GM18909 (cell line): ENCODE results near the gene LIN7A.
A peak's percentile ranks its signal among the peaks of the same experiment; 100 is the strongest.
"Not testable (repeated sequence)": the region's sequence is repeated elsewhere in the genome, so short reads cannot be mapped to it uniquely, and the experiment has no call there.

ENCODE experiments used
- ATAC-seq: cut with Tn5 transposase; IDR thresholded peaks from one replicate; pipeline ENCODE4 v1.9.1; 2021; ENCODE audit warnings: mild to moderate bottlenecking; ENCODE audit not compliant: unreplicated experiment, poor library complexity

Gene LIN7A

DNA sequence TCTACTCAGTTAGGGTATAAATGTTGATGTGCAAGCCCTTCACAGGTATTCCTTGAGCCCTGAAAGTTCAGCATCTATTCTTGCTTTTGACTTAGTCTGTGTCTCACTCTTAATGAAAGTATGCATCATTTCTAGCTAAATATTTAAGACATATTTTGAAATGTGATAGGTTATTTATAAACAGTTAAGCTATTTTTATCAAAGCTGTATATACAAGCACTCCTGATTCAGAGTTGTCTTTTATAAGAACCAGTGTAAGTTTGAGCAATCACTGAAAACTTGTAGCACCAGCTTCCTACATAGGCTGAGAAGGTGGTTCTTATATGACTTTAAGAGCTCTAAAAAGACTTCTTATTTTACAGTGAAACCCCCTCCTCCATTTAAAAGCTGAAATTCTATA, 122.4 kb downstream of the LIN7A start:
- ATAC-seq, result no peak

DNA sequence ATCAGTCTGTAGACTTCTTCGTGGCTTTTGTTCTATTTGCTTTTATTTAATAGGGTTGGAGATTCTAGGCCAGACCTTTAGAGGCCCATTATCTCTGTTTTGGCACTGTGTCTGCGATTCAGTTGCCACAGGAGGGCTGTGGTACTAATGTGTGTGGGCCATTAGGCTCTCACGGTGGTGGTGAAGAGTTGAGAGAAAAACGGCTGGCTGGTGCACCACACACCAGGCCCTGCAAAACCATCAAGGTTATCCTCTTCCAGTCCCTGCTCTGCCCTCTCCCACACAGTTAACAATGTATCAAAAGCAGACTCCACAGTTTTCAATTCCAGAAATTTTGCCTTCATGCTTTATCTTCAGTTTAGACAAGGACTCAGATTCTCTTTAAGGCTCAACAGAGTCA, 123.3 kb downstream of the LIN7A start:
- ATAC-seq, result no peak

DNA sequence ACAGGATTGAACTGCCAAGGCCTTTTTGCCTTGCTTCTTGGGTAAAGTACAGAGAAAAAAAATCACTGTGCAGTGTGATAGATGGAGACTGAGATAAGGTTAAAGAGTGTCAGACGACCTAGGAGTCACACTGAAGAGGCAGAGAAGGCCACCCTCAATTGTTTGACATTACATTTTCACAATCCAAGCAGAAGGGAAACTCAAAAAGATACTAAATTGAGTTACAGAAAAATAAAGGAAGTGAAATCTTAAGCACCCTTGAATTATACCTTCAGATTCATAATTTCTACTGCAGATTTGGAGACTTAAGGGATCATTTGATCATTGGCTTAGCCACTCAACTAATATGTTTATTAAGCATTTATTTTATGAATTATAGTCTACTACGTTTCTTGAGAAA, 123.9 kb downstream of the LIN7A start:
- ATAC-seq, result peak; percentile 43

DNA sequence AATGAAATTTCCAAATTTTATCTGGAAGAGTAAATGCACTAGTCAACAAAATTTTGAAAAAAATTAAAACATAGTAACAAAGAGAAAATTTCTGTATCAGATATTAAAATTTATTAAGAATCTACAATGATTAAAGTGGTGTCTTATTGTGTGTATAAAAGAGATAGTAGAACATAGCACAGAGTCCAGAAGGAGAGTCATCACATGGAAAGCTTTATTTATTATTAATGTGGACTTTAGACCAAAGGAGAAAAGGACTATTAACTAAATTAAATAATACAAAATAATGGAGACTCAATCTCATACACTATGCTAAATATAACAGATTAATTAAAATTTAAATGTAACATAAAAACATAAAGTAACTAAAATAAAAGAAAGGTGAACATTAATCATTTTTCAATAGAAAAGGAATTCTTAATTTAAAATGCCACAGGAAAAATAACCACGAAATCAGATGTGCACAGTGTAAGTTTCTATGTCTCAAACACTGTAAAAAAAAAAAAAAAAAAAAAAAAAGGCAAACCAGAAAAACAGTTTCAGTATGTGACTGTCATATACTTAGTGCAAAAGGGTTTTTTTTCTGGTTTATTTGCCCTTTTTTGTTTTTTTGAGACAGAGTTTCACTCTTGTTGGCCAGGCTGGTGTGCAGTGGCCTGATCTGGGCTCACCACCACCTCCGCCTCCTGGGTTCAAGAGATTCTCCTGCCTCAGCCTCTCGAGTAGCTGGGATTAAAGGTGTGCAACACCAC, 125.6 kb downstream of the LIN7A start:
- no peak for ATAC-seq

DNA sequence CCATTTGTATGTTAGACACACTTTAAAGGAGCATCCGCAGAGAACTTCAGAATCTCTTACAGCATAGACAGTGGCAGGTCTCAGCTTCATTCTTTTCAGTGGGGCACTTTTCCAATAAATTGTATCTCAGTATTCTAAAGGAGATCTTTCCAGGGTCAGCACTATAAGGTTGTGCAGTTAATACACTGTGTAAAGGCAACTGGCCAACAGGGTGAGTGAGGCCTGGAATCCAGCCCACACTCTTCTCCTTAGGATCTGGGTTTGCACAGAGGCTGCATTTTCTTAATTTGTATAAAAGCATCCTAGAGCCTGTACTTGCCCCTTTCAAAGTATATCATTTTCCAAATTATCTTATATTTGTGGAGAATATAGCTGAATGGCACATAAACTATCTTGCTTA, 126.9 kb downstream of the LIN7A start:
- ATAC-seq, result no peak

DNA sequence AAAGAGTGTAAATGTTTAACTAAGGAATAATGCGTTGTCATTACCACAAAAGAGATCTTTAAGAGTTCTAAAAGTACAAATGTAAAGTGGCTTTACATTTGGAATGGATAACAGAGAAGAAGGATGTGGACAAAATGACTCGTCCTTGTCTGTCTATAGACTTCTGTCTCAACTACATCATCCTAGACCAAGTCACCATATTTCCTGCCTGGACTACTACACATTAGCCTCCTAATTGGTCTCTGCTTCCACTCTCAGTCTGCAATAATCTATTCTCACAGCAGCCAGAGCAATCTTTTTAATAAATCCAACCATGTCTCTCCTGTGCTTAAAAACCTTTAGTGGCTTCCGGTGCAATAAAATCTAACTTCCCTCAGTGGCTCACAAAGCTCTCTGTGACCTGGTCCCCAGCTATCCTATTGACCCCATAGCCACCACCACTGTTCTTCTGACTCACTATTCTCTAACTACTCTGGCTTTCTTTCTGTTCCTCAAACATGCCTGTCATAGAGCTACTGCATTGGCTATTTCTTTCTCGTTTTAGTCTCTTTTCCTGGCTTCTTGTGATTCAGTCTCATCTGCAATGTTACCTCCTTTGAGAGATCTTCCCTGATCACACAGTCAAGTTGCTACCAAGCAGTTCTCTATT, 130.0 kb downstream of the LIN7A start:
- peak; percentile 94 for ATAC-seq

DNA sequence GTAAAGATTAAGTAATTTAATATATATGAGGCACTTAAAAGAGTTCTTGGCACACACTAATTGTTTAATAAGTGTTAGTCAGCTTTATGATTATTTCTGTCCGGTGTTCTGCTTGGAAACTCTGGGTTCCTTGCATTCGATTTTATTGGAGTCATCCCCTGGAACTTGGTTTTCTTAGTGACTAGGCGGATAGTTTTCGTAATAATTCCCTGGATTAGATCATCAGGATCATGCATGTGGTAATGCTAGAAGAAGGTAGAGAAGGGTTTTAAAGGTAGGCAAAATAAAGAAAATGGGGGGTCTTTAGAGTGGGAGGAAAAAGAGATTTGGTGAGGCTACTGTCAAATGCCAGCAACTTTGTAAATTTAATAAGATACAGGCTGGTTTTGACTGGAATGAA, 132.6 kb downstream of the LIN7A start:
- no peak for ATAC-seq

DNA sequence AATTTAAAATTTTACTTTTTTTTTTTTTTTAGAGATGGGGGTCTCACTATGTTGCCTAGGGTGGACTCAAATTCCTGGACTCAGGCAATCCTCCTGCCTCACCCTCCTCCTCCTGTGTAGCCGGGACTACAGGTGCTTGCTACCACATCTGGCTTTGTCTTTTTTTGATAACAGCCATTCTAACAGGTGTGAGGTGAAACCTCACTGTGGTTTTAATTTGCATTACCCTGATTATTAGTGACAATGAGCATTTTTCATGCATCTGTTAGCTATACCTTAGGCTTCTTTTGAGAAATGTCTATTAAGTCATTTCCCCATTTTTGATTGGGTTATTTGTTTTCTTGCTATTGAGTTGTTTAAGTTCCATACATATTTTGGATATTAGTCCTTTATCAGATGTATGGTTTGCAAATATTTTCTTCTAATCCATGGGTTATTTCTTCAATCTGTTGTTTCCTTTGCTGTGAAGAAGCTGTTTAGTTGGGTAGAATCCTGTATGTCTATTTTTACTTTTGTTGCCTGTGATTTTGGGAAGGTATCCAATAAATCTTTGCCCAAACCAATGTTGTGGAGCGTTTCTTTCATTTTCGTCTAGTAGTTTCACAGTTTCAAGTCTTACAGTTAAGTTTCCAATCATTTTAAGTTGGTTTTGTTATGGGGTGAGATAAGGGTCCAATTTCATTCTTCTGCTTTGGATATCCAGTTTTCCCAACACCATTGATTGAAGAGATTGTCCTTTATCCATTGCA, 134.9 kb downstream of the LIN7A start:
- ATAC-seq, result peak; percentile 86

DNA sequence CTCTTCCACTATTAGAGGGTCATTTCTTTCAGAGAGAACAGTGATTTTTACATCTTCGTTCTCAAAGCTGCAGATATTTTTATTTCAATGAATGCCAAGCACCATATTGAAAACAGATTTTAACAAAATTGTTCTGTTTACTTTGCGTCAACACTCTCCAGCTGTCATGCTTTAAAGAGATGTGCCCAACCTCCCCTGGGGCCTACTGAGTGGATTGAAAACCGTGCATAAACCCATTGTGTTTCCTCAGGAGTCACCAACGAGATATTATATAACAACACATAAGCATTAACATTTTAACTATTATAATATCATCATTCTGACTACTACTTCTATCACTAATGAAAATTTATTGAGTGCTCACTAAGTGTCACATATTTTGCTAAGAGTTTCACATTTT, 139.5 kb downstream of the LIN7A start:
- no peak for ATAC-seq

DNA sequence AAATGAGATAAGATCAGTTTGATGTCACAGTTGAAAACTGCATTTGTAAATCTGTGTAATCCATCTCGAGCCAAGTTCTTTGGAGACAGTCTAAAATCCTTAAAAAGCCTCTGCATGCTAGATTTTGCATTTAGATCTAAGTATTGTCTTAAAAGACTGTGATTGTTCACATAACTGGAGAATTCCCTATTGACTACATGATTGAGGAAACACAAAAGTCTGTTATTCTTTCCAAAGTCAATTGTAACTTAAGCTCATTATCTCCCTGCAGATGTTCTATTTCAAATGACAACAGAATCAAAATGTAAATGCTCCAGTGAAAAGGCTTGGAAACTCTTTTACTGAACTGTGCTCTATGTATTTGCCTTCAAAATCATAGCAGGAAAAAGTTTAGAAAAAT, 143.2 kb downstream of the LIN7A start:
- ATAC-seq, result no peak

DNA sequence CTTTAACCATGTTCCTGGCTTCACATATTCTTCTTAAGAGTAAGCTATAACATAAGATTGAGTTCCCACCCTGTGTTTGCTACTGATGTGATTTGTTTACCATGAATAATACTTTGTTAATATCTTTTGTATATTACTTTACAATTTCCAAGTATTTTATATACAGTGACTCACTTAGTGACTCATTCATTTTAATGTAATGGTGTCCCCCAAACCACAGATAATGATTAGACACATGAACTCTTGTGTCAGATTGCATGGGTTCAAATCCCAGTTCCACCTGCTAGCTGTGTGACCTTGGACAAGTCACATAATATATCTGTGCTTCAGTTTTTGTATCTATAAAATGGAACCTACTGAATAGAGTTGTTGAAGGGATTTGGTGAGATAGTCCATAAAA, 144.9 kb downstream of the LIN7A start:
- no peak for ATAC-seq

DNA sequence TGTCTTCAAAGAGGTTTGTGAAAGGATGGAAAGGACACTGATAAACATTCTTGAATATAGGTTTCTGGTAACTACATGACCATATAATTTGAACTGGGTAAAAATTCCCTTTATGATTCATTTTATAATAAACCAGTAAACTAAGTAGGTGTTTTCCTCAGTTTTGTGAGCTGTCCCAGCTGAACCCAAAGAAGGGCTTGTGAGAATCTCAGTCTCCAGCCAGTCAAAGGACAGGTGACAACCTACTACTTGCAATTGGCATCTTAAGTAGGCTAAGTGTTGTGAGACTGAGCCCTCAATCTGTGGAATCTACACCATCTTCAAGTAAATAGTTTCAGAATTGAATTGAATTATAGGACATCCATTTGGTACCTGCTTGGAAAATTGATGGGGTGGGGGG, 145.9 kb downstream of the LIN7A start:
- no peak for ATAC-seq

DNA sequence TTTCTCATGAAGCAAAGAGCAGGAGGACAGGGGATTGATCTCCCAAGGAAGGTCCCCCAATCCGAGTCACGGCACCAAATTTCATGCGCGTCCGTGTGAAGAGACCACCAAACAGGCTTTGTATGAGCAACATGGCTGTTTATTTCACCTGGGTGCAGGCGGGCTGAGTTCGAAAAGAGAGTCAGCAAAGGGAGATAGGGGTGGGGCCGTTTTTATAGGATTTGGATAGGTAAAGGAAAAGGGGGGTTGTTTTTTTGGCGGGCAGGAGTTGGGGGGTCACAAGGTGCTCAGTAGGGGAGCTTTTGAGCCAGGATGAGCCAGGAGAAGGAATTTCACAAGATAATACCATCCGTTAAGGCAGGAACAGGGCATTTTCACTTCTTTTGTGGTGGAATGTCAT, 149.3 kb downstream of the LIN7A start:
- ATAC-seq, result not testable (repeated sequence)

DNA sequence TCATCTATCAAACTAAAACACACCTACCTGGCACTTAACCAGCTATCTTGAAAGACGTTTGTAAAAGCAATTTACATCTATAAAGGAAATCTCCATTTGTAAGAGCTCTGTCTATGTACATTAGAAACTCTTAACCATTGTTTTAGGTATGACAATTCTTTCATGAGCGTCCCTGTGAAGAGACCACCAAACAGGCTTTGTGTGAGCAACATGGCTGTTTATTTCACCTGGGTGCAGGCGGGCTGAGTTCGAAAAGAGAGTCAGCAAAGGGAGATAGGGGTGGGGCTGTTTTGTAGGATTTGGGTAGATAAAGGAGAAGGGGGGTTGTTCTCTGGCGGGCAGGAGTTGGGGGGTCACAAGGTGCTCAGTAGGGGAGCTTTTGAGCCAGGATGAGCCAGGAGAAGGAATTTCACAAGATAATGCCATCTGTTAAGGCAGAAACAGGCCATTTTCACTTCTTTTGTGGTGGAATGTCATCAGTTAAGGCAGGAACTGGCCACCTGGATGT, 154.7 kb downstream of the LIN7A start:
- ATAC-seq, result not testable (repeated sequence)

DNA sequence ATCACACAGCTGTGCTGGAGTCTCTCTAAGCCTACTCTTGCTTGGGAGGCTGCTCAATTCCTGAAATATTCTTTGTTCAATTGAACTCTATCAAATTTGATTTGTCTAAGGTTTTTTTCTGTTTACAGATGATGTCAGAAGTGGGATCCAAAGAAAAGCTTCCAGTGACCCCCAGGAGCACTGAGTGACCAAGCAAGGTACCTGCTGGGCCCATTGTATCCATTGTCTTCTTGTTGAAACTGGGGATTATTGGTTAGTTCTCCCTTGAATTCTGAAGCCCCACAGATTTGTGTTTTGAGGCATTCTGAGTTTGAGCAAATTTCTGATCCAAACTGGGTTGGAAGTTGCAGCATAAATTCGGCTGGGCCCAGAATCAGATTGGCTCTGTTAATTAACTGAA, 156.4 kb downstream of the LIN7A start:
- no peak for ATAC-seq

DNA sequence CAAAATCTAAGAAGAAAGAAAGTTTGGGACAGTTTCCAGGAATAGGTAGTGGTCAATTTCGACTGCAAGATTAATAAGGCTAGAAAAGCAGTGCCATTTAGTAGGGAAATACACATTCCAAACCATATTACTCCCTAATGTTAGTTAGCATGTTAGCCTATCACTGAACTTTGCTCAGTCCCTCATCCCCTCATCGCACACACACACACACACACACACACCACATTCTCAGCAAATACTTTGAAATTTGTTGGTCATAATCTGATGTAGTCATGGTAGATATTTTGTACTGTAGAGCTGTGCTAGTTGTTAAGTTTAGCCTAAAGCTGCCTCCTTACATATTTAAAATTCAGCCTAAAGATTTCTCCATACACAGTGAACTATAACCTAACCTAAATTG, 157.0 kb downstream of the LIN7A start:
- no peak for ATAC-seq

DNA sequence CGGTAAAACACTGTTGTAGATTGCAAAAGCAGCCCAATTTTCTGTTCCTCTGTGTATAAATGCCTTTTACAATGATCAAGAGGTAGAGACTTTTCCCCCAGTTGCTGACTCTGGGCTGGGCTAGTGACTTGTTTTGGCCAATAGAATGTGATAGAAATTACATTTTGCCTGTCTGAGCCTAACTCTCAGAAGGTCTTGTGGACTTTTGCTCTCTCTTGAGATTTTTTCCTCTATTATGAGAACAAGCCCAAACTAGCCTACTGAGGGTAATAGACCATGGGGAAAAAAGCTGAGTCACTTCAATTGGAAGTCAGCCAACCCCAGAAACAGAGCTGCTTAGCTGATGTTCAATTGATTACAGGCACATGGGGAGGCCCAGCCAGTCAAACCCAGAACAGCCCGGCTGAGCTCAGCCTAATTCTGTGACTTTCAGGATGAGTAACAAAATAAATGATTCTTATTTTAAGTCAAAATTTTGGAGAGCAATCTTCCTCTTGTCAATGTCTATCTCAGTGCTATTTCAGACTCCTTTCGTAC, 159.7 kb downstream of the LIN7A start:
- peak; percentile 97 for ATAC-seq

DNA sequence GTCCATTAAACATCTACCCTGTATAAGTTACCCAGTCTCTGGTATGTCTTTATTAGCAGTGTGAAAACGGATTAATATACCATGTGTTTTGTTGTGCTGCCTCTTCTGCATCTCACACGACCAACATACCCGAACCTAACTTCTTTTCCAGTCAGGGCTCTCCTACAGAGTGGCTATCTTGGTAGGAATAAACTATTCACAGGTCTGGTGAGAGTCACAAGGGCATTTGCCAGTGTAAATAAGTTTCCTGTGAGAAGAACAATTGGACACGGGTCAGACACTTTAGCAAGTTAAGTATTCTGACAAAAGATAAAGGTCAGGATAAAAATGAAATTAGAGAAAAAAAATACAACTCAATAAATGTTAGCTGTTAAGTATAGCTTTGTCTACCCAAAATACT, 160.1 kb downstream of the LIN7A start:
- ATAC-seq, result peak; percentile 3

DNA sequence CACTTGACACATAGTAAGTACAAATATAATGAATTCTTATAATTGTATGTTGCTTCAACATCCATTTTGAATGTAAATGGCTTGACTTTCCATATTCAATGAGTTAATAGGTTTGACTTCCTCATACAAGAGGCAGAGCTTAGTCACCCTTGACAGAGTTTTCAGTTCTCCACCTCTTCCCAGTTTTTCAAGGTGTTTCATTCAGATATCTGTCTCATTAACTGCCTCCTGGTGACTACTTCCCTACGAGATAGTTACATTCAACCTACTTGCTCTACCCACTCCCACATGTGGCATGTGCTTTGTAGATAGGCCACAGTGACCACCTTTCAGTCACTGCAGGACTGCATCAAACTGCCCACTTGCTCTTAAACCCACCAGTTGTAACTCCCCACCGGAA, 161.0 kb downstream of the LIN7A start:
- ATAC-seq, result no peak

DNA sequence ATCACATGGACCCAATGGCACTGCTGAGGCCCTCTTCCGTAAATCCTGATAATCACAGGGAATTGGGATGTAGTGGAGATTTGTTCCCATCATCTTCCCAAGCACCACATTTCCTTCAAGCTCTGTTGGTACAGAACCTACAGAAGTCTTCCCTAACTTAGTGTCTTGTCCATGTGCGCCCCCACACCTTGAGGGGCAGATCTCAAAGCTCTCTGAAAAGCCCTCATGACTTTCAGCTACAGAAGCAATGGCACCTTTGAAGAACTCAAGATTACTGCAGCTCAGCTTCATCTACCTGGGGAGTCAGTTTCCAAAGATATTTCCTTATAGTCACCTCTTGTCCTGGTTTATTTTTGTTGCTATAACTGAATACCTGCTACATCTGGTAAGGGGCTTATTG, 166.8 kb downstream of the LIN7A start:
- ATAC-seq, result no peak

DNA sequence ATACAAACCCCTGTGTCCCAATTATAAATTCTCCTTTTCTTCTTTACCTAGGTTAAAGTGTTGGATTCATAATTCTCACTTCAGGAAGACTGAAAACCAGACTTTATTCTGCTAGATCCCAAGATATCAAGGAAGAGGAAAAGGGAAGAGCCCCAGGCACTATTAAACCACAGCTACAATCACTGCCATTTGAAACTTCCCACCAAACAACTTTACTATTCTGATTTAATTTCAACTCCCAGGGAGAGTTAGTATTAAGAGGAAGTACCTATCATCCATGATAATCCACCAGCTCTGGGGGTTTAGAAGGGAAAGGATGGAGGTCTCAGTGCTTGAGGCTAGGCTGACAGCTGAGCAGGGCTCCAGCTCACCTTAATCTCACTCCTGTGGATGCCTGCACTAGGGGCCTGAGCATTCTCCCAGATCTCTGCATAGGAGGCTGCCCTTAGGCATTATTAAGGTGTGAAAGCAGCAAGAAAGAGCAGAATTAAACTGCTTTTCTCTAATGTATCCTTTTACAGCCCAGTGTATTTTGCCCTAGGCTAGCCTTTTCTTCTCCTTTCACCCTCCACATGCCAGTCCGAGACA, 168.1 kb downstream of the LIN7A start:
- ATAC-seq, result no peak
